HG03457 (cell line): Measurements from ENCODE around the gene SLC25A46.
"Not testable (repeated sequence)": the region's sequence is repeated elsewhere in the genome, so short reads cannot be mapped to it uniquely, and the experiment has no call there.

Experiments used
- ATAC-seq: cut with Tn5 transposase; IDR thresholded peaks from one replicate; pipeline ENCODE4 v1.9.1; 2021; ENCODE audit warnings: moderate number of reproducible peaks; ENCODE audit not compliant: unreplicated experiment

Gene SLC25A46

DNA sequence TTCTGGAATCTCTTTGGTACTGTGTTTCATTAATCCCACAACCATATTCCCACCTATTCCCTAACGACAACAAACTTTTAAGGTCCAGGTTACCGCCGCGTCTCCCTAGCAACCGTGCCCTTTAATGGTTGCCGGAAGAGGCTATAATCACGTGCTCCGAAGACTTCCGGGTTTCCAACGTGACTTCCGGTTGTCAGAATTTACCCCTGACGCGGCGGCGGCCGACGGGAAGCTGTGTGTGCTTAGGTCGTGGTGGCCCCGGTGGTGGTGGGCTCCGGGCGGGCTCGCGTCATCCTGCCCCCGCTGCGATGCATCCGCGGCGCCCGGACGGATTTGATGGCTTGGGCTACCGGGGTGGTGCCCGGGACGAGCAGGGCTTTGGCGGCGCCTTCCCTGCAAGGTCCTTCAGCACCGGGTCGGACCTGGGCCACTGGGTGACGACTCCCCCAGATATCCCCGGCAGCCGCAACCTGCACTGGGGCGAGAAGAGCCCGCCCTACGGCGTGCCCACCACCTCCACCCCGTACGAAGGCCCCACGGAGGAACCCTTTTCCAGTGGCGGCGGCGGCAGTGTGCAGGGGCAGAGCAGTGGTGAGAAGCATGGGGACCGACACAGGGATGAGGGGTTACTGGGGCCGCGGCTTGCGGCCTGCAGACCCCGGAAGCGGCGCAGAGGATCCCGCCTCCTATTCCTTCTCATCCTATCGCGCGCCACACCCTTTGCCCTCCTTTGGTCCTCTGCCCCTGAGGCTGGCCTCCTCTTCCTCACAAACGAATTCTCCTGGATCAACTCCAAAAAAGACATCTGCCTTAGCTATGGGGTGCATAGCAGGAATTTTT, at the start of gene SLC25A46:
Gene SLC25A46, plus strand, starts transcription at position 196 of the 840 bp plus-strand sequence. Its CDS starts 113 bp downstream, at position 309.
- peak; percentile 97 for ATAC-seq

DNA sequence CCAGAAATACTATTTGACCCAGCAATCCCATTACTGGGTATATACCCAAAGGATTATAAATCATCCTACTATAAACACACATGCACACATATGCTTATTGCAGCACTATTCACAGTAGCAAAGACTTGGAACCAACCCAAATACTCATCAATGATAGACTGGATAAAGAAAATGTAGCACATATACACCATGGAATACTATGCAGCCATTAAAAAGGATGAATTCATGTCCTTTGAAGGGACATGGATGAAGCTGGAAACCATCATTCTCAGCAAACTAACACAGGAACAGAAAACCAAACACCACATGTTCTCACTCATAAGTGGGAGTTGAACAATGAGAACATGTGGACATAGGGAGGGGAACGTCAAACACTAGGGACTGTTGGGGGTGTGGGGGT, 48.2 kb upstream of the SLC25A46 start:
- not testable (repeated sequence) for ATAC-seq

DNA sequence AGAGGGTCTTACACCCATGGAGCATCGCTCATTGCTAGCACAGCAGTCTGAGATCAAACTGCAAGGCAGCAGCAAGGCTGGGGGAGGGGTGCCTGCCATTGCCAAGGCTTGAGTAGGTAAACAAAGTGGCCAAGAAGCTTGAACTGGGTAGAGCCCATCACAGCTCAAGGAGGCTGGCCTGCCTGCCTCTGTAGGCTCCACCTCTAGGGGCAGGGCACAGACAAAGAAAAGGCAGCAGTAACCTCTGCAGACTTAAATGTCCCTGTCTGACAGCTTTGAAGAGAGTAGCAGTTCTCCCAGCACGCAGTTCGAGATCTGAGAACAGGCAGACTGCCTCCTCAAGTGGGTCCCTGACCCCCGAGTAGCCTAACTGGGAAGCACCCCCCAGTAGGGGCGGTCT, 46.1 kb upstream of the SLC25A46 start:
- ATAC-seq, result not testable (repeated sequence)

DNA sequence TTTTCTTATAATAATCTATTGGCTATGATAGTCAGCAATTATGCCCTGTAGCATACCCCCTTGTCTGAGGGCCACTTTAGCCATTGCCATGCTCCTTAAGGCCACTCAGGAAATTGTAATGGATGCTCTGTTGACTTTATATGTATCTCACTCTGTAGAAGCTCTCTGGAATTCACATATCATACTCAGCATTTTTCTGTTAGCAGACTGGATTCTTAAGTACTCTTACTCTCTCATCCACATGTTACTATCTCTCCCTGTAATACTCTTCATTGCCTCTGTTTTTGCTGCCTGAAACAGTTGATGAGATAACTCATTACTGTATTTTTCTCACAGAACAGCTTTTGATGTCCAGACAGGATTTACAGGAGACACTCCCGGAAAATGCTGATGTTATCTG, 36.5 kb upstream of the SLC25A46 start:
- no peak for ATAC-seq

DNA sequence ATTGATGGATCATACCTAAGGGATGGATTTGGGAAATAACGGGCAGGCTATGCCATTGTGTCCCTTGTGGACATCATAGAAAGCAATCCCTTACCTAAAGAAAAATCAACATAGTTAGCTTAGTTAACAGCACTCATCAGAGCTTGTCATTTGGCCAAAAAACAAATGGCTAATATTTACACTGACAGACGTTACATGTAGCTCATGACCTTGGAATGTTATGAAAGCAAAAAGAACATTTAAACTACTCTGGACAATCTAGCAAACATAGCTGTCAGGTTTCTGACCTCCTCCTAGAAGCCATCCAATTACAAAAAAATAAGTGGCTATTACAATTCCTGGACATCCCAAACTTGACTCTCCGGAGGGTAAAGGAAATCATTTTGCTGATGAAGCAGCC, 36.1 kb upstream of the SLC25A46 start:
- no peak for ATAC-seq

DNA sequence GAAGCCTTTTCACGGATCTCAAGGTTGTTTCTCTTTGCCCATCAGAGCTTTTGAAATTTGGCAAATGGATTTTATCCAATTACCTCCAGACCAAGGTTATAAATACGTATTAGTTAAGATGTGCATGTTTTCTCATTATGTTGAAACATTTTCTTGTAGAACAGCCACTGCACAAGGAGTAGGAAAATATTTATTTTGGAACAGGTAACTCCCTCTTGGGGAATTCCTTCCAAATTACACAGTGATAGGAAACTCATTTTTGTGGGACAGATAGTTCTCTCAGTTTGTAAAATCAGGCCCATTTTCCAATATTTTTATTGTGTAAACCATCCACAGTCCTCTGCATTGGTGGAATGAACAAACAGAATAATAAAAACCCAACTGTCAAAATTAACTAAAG, 35.3 kb upstream of the SLC25A46 start:
- ATAC-seq, result no peak

DNA sequence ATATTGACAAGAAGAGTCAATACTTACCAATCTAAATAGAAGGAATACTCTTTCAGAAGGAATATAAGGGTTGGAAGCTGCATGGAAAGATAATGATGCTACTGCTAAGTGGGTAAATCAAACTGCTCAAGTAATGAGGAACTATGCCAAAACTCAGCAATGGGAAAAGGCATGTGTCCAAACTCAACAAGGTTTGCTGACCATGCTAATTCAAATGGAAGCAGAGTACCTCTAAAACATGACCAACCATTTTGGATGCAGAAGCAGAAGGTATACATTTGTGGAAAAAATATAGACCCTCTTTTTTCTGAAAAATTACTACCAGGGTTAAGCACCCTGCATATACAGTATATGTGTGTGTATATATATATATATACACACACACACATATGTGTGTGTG, 33.5 kb upstream of the SLC25A46 start:
- no peak for ATAC-seq

DNA sequence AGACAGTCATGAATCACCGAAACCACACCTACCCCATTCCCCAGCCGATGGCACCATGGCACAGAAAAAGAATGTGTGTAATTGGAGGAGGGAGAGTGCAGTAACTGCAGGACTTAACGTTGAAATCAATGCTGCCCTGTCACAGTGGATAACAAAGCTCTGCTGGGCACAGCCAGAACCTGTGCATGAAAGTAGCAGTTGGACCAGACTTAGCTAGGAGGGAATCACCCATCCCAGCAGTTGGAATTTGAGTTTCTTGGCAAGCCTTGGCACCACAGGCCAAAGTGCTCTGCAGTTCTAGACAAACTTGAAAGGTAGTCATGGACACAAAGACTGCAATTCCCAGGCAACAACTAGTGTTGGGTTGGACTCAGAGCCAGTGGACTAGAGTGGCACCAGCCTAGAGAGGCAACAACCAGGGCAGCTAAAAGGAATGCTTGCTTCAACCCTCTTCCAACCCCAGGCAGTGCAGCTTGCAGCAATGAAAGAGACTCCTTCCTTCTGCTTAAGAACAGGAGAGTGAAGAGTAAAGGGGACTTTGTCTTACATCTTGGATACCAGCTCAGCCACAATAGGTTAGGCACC, 31.5 kb upstream of the SLC25A46 start:
- no peak for ATAC-seq

DNA sequence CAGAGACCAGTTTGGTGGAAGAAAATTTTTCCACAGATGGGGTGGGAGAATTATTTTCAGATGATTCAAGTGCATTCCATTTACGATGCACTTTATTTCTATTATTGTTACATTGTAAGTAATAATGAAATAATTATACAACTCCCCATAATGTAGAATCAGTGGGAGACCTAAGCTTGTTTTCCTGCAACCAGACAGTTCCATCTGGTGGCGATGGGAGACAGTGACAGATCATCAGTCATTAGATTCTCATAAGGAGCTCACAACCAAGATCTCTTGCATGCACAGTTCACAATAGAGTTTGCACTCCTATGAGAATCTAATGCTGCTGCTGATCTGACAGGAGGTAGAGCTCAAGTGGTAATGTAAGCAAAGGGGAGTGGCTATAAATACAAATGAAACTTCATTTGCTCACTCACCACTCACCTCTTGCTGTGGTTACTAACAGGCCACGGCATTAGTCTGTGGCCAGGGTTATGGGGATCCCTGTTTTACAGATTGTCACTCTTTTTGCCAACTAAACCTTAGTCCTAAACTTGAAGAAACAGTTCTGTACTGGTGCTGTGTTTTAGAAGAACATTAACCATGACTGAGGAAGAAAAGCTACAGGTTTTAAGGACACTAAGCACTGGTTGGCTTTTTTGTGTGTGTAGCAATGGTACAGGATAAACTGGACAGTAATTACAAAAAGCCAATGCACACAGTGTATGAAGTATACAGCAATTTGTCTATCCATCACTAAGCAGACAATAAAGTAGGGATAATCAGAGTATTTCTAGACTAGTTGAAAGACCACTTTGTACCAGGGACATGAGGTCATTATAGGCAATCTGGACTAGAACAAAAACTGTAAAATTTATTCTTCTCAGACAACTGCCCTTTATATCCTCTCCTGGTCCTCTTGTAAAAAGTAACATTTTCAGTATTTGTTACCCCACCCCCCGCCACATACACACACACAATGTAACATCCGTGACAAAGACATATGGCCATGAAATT, 22.3 kb upstream of the SLC25A46 start:
- peak; percentile 96 for ATAC-seq

DNA sequence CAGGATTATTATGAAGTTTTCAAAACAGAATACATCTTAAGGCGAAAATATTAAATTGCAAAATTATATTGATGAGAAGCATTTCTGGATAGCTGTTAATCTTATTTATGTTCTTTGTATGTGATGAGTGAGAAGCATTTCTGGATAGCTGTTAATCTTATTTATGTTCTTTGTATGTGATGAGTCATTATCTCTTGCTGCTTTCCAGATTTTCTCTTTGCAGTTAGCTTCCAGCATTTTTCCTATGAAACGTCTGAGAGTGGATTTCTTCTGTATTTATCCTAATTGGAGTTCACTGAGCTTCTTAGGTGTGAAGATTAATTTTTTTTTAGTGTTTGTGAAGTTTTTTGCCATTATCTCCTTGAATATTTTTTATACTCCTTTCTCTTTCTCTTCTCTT, 20.5 kb upstream of the SLC25A46 start:
- no peak for ATAC-seq

DNA sequence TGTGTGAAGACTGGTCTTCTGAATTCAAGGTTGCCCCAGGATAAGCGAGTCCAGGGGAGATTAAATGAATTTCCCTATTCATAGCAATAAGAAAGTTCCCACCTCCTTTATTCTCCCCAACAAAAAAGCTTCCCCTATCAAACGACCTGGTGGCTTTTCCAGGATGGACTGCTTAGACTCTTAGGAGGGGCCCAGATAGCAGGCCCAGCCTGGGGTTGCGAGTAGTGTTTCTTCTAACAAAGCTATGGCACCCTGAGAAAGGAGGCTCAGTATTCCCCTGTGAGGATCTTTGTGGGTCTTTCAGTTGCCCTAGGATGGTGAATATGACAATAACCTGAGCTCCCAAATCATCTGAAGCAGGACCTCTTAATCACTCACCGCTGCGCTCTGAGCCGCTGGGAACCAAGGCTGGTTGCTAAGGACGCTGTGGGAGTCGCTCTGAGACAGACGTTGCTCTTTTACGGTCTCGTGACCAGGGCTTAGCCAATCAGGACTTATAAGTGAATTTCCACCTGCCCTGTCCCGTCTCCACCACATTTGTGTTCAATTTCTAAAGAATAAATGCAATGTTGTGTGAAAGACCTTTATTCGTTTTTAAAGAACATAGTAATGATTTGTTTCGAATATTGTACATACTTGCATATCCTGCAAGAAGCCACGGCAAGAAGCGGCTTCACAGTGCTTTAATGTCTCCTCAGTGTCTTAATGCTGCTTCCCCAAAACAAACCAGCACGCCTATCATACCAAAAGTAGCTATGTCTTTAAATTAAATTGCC, 12.4 kb upstream of the SLC25A46 start, which contains the start of gene TMEM232:
Gene TMEM232, minus strand, starts transcription at position 423 of the 776 bp plus-strand sequence. CDS start 59,319 bp downstream, outside the sequence.
- peak; percentile 100 for ATAC-seq

DNA sequence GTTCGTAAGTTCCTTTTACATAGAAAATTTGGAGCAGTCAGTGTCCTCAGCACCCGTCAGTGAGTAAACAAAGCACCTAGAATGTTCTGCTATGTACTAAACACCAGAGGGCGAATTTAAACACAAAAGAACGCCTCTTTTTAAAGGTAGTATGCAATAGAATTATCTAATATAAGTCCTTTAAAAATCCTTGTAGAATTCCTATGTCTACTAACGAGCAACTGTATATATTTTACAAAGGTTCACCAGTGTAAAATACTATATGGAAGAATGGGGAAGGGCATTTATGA, 11.8 kb upstream of the SLC25A46 start:
- ATAC-seq, result peak; percentile 71

DNA sequence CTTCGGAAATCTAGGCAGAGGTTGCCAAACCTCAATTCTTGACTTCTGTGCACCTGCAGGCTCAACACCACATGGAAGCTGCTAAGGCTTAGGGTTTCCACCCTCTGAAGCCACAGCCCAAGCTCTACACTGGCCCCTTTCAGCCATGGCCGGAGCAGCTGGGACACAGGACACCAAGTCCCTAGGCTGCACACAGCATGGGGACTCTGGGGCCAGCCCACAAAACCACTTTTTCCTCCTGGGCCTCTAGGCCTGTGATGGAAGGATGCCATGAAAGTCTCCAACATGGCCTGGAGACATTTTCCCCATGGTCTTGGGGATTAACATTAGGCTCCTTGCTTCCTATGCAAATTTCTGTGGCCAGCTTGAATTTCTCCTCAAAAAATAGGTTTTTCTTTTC, 7.3 kb upstream of the SLC25A46 start:
- not testable (repeated sequence) for ATAC-seq

DNA sequence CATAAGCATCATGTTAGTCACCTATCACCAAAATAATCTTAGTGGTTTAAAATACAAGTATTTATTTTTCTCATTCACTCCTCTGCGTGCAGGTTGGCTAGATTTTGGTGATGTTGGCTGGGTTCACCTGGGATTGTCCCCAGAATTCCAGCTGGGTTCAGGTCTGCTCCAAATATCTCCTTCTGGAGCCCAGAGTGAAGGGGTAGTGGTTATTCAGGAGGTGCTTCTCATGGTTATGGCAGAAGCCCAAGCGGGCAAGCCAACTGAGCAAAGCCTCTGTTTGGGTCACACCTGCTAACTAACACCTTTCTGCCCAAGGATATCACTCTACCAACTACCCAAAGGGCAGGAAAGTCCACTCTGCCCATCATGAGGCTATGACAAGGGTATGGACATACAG, 4.7 kb upstream of the SLC25A46 start:
- no peak for ATAC-seq

DNA sequence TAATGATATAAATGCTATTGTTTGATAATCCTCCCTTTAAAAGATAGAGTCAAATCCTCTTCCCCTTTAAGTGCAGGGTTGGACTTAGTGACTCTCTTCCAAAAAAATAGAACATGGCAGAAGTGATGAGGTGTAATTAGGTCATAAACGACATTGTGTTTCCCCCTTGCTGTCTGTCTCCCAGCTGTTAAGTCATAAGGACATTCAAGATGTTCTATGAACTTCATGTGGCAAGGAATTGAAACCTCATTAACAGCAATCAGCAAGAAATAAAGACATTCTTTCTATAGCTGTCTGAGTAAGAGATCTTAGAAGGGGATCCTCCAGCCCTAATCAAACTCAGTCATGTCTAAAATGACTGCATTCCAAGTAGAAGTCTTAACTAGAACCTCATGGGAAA, 3.3 kb upstream of the SLC25A46 start:
- no peak for ATAC-seq

DNA sequence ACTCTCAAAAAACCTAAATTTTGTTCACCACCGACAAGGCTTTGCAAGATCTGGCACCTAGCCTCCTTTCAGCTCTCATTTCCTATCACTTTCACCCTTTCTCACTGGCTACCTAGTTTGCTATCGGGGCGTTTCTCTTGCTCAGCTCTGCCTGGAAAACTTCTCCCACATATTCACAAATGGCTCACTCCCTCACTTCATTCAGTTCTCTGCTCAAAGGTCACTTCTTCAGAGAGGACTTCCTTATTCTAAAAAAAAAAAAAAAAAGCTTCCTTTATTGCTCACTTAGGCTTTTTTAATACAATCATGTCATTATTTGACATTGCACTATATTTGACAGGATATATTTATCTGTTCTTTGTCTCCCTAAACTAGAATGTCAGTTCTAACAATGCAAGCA, 2.1 kb upstream of the SLC25A46 start:
- no peak for ATAC-seq

DNA sequence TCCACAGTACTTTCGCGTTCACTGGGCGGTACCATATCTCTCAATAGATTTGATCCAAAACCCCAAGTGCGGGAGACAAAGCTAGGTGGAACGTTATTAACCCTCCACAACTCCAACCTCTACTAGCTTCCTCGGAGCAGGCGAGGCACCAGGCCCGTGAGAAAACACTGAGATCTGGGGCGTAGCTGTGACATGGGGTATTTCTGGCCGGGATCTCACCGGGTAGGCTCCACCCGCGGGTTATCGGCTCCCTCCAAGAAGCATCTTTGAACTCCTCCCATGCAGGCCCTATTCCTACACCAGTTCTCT, 350 bp upstream of the SLC25A46 start:
- ATAC-seq, result peak; percentile 64

DNA sequence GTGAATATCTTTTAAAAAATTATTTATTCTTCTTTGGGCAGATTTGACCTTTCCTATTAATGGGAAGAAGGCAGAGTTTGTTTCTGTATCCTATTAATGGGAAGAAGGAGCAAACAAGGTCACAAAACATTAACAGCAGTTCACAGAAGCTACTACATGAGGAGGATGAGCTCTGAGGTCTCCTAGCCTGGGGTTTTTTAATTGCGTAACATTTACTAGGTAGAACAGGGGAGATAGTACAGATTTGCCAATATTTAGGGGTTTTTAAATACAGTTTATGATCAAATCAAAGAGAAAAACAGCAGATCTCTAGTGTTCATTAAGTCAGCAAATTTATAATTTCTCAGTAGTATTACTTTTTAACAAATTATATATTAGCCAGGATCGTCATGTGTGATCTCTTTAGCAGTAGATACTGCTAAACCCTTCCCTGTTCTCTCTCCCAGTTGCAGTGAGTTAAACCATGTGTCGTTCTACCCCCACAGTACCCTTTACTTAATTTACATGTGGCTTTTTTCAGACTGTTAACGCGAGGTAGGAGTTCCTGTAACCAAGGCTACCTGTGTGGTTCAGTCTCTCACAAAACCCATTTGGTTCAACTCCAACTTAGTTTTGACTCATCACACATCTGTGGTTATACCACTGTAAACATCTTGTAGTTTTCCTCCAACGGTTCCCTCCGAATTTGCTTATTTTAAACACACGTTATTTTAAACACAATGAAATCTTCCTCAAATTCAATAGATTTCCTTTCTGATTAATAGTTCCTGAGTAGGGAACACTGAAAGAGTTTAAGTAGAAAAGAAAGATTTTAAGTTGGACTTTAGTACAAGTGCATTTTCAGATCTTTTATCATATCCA, 13.3 kb downstream of the SLC25A46 start:
- ATAC-seq, result peak; percentile 99

DNA sequence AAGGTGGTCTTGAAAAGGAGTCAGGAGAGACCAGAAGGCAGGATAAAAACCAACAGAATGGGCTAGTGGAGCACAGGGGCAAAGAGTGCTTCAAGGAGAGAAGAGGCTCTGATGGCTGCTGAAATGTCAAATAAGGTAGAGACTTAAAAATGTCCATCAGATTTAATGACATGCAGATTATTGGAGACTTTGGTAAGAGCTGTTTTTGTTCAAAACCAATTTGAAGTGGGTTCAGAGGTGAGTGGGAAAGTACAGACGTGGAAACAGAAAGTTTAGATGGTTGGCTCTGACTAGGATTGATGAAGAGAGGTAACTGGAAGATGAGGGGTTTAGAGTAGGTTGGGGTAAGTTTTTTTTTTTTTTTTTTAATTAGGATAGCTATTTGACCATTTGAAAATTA, 14.1 kb downstream of the SLC25A46 start:
- peak; percentile 0 for ATAC-seq

DNA sequence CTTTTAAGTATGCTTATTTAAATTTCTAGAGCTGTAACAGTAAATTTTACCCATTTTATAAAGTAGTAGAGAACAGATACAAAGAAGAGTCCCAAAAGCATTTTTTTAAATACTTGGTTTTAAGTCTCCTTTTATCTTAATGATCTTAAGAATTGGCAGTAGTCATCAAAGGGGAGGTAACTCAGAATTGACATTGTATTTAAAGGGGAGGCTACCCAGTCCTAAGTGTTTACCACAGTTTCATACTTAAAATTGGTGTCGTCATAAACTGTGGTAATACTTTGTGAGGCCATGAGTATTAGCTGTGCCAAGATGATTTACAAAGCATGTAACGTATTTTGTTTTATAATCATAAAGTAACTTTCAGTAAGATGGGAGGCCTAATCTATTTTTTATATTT, 14.8 kb downstream of the SLC25A46 start:
- ATAC-seq, result no peak
